Posterior cingulate gyrus (tissue), 11 donors: Measurements from ENCODE around the gene ZNF90.
A peak's percentile ranks its signal among the peaks of the same experiment; 100 is the strongest.
"Not testable (repeated sequence)": the region's sequence is repeated elsewhere in the genome, so short reads cannot be mapped to it uniquely, and the experiment has no call there.

ENCODE experiments used
- DNase-seq, 10 donors: peaks; one replicate each; pipeline versions ENCODE4 v3.0.0 to v3.0.0-alpha.2; 2020 to 2021; ENCODE audit warnings: mixed read lengths in 3 of 10
- intact Hi-C: fragments of 100-400 bp; cut with DNase I; formaldehyde crosslinking; loops from one replicate; pipeline ENCODE4 v1.15.1; 2023

Gene ZNF90

DNA sequence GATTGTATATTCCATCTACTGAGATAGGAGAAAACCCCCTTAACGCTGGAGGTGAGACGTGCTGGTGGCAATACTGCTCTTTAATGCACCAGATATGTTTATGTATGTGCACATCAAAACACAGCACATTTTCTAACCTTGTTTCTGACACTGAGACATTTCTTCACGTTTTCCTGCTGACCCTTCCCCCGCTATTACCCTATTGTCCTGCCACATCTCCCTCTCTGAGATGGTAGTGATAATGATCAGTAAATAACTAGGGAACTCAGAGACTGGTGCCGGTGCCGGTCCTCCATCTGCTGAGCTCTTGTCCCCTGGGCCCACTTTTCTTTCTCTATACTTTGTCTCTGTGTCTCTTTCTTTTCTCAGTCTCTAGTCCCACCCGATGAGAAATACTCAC is 5.1 kb downstream of the ZNF90 start:
- intact Hi-C loops, DNase-seq: not testable (repeated sequence)

GRCh38 chr19:20102097-20102496 is 24.3 kb downstream of the ZNF90 start:
- intact Hi-C loops = no loop called here
- no peak for DNase-seq

DNA sequence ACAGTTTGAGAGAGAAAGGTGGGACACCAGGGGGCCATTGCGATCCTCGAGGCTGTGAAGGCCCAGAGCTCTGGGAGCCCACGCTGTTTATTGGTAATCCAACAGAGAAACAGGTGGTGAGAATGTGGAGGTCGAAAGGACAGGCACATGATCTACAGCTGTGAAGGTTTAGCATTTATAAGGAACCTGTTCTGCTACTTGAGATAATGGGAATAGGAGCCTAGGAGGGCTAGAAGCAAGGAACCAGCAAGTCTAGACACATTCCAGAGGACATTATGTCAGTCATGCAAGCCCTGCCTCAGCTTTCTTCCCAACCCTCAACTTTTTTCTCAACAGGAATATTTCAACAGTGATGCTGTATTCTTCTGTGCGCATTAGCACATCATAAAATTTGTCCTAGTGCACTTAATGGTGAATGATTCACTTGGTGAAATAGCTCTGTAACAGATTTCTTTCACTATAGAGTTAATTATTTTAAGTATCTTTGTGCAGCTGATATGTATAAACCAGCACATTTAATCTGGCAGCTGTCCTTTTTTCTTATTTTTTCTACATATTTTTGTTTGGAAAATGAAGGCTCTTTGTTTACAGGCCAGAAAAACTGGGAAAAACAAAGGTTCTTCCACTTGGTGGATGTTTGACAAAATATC is 25.4 kb downstream of the ZNF90 start:
- intact Hi-C loops = no loop called here

DNA sequence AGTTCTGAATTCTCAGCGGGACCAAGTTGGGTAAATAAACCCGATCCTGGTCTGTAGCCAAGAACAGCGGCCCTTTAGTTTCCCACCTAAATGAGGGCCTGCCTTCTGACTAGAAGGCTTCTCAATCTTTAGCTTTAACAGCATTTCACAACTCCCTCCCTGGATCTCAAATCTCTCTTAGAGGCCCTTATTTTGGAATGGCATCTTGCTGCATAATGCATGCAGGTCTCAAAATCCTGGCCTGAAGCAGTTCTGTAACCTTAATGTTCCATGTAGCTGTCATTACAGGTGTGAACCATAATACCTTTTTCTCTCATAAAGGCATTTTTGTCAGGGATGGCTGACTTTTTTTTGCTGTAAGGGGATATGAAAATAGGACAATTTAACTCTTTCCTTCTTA is 29.5 kb downstream of the ZNF90 start:
- no peak for DNase-seq
- intact Hi-C loops = no loop called here

More for the DNA sequence above, 25.4 kb downstream of the ZNF90 start:
- no peak for DNase-seq

GRCh38 chr19:20118064-20118839 is 40.5 kb downstream of the ZNF90 start:
- DNase-seq, intact Hi-C loops: not testable (repeated sequence)

GRCh38 chr19:20124879-20125278 is 47.1 kb downstream of the ZNF90 start:
- intact Hi-C loops = no loop called here
- DNase-seq = no peak

- DNase-seq, intact Hi-C loops: not testable (repeated sequence)
Observed at GRCh38 chr19:20132933-20133332, 55.1 kb downstream of the ZNF90 start.

- intact Hi-C loops, DNase-seq: not testable (repeated sequence)
Observed at GRCh38 chr19:20137714-20138113, 59.9 kb downstream of the ZNF90 start.

- DNase-seq = no peak
- intact Hi-C loops = no loop called here
Observed at GRCh38 chr19:20151617-20152145, 73.9 kb downstream of the ZNF90 start.

DNA sequence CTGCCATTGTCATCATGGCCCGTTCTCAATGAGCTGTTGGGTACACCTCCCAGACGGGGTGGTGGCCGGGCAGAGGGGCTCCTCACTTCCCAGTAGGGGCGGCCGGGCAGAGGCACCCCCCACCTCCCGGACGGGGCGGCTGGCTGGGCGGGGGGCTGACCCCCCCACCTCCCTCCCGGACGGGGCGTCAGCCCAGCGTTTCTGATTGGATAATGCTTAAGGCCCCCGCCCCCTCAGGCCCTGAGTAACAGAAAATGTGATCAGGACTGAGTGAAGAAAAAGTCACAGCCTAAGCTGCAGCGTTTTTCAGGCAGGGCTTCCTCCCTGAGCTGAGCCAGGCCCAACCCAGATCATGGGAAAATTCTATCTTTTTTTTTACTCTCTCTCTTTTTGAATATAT is 74.7 kb downstream of the ZNF90 start:
- intact Hi-C loops, DNase-seq: not testable (repeated sequence)

DNA sequence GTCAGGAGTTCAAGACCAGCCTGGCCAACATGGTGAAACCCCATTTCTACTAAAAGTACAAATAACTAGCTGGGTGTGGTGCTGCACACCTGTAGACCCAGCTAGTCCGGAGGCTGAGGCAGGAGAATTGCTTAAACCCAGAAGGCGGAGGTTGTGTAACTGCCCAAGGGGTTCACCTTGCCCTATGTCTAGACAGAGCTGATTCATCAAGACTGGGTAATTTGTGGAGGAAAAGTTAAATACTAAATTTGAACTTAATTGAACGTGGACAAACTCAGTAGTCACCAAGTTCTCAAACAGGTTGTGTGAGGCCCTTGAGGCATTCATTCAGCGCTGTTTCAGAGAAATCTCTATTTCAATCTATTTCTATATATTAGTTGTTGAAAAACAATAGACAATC is 75.5 kb downstream of the ZNF90 start:
- no peak for DNase-seq
- intact Hi-C loops = no loop called here

- intact Hi-C loops = no loop called here
- no peak for DNase-seq
Observed at GRCh38 chr19:20154636-20155035, 76.8 kb downstream of the ZNF90 start.

GRCh38 chr19:20162821-20163220 is 85.0 kb downstream of the ZNF90 start:
- intact Hi-C loops = loop anchor here (10.0 kb wide), 1 partner anchor 108 kb away; no protein-coding TSS in a partner anchor
- no peak for DNase-seq

- intact Hi-C loops = loop anchor here (10.0 kb wide), 1 partner anchor 110 kb away; no protein-coding TSS in a partner anchor
- no peak for DNase-seq
Observed at GRCh38 chr19:20164456-20164855, 86.7 kb downstream of the ZNF90 start.

- intact Hi-C loops = loop anchor here (10.0 kb wide), 1 partner anchor 111 kb away; no protein-coding TSS in a partner anchor
- no peak for DNase-seq
Observed at GRCh38 chr19:20165971-20166592, 88.3 kb downstream of the ZNF90 start.

- intact Hi-C loops = loop anchor here (10.0 kb wide), 1 partner anchor 112 kb away; no protein-coding TSS in a partner anchor
Observed at GRCh38 chr19:20167020-20167644, 89.3 kb downstream of the ZNF90 start, which contains the start of gene ZNF486. TSS of gene ZNF486 (plus strand) at chr19:20167214. CDS start at chr19:20167331, 117 bp downstream.

GRCh38 chr19:20167651-20168122 is 89.9 kb downstream of the ZNF90 start:
- no peak for DNase-seq
- intact Hi-C loops = loop anchor here (10.0 kb wide), 1 partner anchor 113 kb away; no protein-coding TSS in a partner anchor

More at GRCh38 chr19:20167020-20167644, 89.3 kb downstream of the ZNF90 start, which contains the start of gene ZNF486:
- DNase-seq = peak; percentile 86 to 99 (median 96)
